OCI-LY1 (cell line): ENCODE data around the gene TXNDC15.

Experiments used
- CTCF ChIP-seq: fragments of 200-600 bp; sonication (generic), shearing (Covaris generic); IDR thresholded peaks from 2 replicates; pipeline ENCODE4 v1.5.1; 2017; ENCODE audit warnings: mild to moderate bottlenecking, antibody characterized with exemption, low read length, moderate library complexity, mixed read lengths
- EZH2 ChIP-seq: fragments of 200-600 bp; sonication (generic), shearing (Covaris generic); IDR thresholded peaks from 2 replicates; pipeline ENCODE4 v1.8.0; 2017; ENCODE audit warnings: borderline replicate concordance, mixed run types, mild to moderate bottlenecking, antibody characterized with exemption, low read length, moderate library complexity, mixed read lengths

DNA sequence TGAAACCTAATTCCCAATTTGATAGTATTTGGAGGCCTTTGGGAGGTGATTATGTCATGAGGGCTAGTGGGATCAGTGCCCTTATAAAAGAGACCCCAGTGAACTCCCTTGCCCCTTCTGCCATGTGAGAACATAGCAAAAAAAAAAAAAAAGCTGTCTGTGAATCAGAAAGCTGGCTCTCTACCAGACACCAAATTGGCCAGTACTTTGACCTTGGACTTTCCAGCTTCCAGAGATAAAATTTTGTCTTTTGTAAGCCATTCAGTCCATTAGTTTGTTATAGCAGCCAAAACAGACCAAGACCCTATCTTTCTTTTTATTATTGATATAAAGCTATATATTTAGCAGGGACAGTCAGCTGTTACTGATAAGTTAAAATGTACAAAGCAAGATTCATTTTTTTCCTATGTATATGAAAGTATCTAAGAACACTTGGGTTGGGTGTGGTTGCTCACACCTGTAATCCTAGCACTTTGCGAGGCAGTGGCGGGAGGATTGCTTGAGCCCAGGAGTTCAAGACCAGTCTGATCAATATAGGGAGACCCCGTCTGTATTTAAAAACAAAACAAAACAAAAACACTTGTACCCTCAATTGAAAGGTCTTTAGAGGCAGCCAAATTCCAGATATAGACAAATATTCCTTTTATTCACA lies 36.5 kb upstream of the TXNDC15 start:
- TF ChIP-seq CTCF (no peak), EZH2 (no peak)
